Left lung (tissue), 10 donors: ENCODE measurements around the gene SLC35F3. TPM values are rescaled to one million over a fixed set of nuclear protein-coding genes. Genes with fewer than 3 reads are reported as not detected.

Experiments
- ATAC-seq: fragments of 200-7000 bp; cut with Tn5 transposase; one replicate; pipeline ENCODE4 v1.9.1; 2020; ENCODE audit warnings: moderate library complexity
- DNase-seq, 4 donors: peaks; one replicate each; pipeline ENCODE4 v3.0.0-alpha.2; 2013 to 2020
- H3K27ac ChIP-seq, 2 donors: fragments of 200-600 bp; sonication (generic) in 1 of 2; one replicate each; pipeline versions ENCODE4 v1.5.0 to v1.8.0; 2020 to 2021
- H3K27me3 ChIP-seq, 2 donors: fragments of 200-600 bp; sonication (generic) in 1 of 2; one replicate each; pipeline versions ENCODE4 v1.5.0 to v1.8.0; 2020 to 2021
- H3K36me3 ChIP-seq, 2 donors: fragments of 200-600 bp; sonication (generic) in 1 of 2; one replicate each; pipeline versions ENCODE4 v1.5.0 to v1.8.0; 2020 to 2021
- H3K4me1 ChIP-seq, 2 donors: fragments of 200-600 bp; one replicate each; pipeline ENCODE4 v1.8.0; 2021
- H3K4me3 ChIP-seq, 2 donors: fragments of 200-600 bp; sonication (generic) in 1 of 2; one replicate each; pipeline versions ENCODE4 v1.5.0 to v1.8.0; 2020 to 2021; ENCODE audit warnings: mild to moderate bottlenecking in 1 of 2
- H3K9me3 ChIP-seq, 2 donors: fragments of 200-600 bp; sonication (generic) in 1 of 2; one replicate each; pipeline versions ENCODE4 v1.5.0 to v1.8.0; 2020 to 2021
- CTCF ChIP-seq, 2 donors: fragments of 200-600 bp; sonication (generic) in 1 of 2; IDR thresholded peaks; one replicate each; pipeline versions ENCODE4 v1.5.0 to v1.8.0; 2021; ENCODE audit warnings: antibody characterized with exemption in 2 of 2
- intact Hi-C, 2 donors: fragments of 100-400 bp; cut with DNase I; formaldehyde crosslinking; loops; one replicate each; pipeline versions ENCODE4 v1.11.2 to v1.14.2; 2022
- polyA plus RNA-seq, 6 donors: library from polyadenylated mRNA; unstranded; fragments of 120-200 nt; gene quantifications; one replicate each; pipeline ENCODE4 v1.2.1, GENCODE V29; 2013; ENCODE audit not compliant: insufficient read length in 6 of 6
- total RNA-seq, 2 donors: library from RNA; stranded (reverse); fragmentation: NEBNext Ultra II Directional; extraction: Animal tissue kit (Norgen Biotek cat#: 25700); gene quantifications; one replicate each; pipeline ENCODE4 v1.2.1, GENCODE V29; 2021
- donor health status: DM: no; HTN: yes; CAD: no.
- donor health status: DM: no; HTN: no; CAD: no.

SLC35F3 gene
- total and polyA plus RNA-seq, 8 donors, result 0.58 to 1.9 (median 1.5) TPM

- DNase-seq (no peak), ATAC-seq (no peak)
- peaks cover 0 to 33% of the 10 kb centered on the region in 2 donors for H3K9me3 ChIP-seq
- intact Hi-C loops, result no loop called here
- H3K27ac ChIP-seq, result no peak overlapping the region
- no peak for TF ChIP-seq CTCF (IDR thresholded peaks at IDR 0.05)
- no peaks in the 10 kb centered on the region for H3K27me3 ChIP-seq
- no peak overlapping the region for H3K4me3 ChIP-seq
- H3K4me1 ChIP-seq, result no peaks in the 10 kb centered on the region
- H3K36me3 ChIP-seq, result no peaks in the 10 kb centered on the region
These were observed 39.3 kb upstream of the SLC35F3 start for GRCh38 chr1:233865216-233865615.

GRCh38 chr1:233865902-233866301 lies 38.6 kb upstream of the SLC35F3 start:
- no peak for TF ChIP-seq CTCF (IDR thresholded peaks at IDR 0.05)
- no peak for DNase-seq
- Histone ChIP-seq H3K27ac (no peak overlapping the region), H3K4me3 (no peak overlapping the region), H3K9me3 (peaks cover 0 to 33% of the 10 kb centered on the region in 2 donors), H3K36me3 (no peaks in the 10 kb centered on the region), H3K4me1 (no peaks in the 10 kb centered on the region), H3K27me3 (no peaks in the 10 kb centered on the region)
- ATAC-seq, result no peak
- intact Hi-C loops, result no loop called here

GRCh38 chr1:233867028-233867427 lies 37.4 kb upstream of the SLC35F3 start:
- H3K9me3 ChIP-seq, result peaks cover 0 to 33% of the 10 kb centered on the region in 2 donors
- no peaks in the 10 kb centered on the region for H3K4me1 ChIP-seq
- DNase-seq, result no peak
- no peak overlapping the region for H3K27ac ChIP-seq
- H3K36me3 ChIP-seq, result no peaks in the 10 kb centered on the region
- intact Hi-C loops, result no loop called here
- H3K4me3 ChIP-seq, result no peak overlapping the region
- TF ChIP-seq CTCF (IDR thresholded peaks at IDR 0.05), result no peak
- H3K27me3 ChIP-seq, result no peaks in the 10 kb centered on the region
- ATAC-seq, result no peak

- Histone ChIP-seq H3K4me3 (no peak overlapping the region), H3K9me3 (peaks cover 0 to 33% of the 10 kb centered on the region in 2 donors), H3K36me3 (no peaks in the 10 kb centered on the region), H3K27ac (no peak overlapping the region), H3K4me1 (no peaks in the 10 kb centered on the region), H3K27me3 (no peaks in the 10 kb centered on the region)
- no peak for DNase-seq
- ATAC-seq, result no peak
- intact Hi-C loops, result no loop called here
- TF ChIP-seq CTCF (IDR thresholded peaks at IDR 0.05), result no peak
These were observed 36.0 kb upstream of the SLC35F3 start for GRCh38 chr1:233868461-233868860.

GRCh38 chr1:233869680-233870079 lies 34.8 kb upstream of the SLC35F3 start:
- H3K36me3 ChIP-seq, result no peaks in the 10 kb centered on the region
- intact Hi-C loops, result no loop called here
- H3K27me3 ChIP-seq, result no peaks in the 10 kb centered on the region
- H3K9me3 ChIP-seq, result peaks cover 0 to 31% of the 10 kb centered on the region in 2 donors
- ATAC-seq, result no peak
- TF ChIP-seq CTCF (IDR thresholded peaks at IDR 0.05), result no peak
- H3K4me3 ChIP-seq, result no peak overlapping the region
- DNase-seq, result no peak
- H3K27ac ChIP-seq, result no peak overlapping the region
- H3K4me1 ChIP-seq, result no peaks in the 10 kb centered on the region
